ELR (cell line): ENCODE measurements around the gene RAI14.

Source experiments
- DNase-seq: peaks from one replicate; pipeline ENCODE4 v3.0.0-alpha.2; 2015; ENCODE audit warnings: low read depth

Gene RAI14

DNA sequence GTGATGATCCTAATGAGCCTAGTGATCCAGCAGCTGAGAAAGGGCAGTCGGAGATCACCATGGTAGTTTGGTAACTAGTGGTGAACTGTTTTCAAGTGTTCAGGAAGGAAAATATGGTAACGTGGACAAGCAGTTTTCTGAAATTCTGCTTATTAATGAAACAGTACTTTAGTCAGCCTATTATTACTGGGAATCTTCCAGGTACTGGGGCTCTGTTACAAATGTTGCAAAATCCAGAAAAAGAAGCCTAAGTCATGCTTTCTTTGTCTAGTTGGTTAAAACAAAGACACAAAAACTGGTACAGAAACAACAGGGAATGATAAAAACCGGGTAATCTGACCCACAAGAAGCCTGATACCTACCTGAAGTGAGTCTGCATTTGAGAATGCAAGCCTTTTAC, 201.0 kb downstream of the RAI14 start:
- no peak for DNase-seq

GRCh38 chr5:34857894-34858293, 201.8 kb downstream of the RAI14 start:
- no peak for DNase-seq

DNA sequence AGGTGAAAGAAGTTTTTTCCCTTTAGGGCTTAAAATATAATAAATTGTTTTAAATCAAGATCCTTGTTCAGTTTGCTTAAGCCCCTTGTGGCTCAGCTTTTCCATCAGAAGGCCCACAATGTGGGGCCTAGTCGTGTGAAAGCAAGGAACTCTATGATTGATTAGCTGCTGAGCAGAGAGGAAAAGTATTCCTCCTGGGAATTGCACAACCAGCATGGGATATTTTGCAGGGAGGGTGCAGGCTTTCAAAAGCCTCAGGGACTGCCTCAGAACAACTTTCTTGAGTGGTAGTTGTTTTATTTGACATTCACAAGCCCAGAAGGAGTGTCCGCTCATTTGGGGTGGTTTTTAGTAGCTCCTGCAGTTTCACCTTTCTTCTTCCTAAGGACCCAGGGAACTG, 202.7 kb downstream of the RAI14 start:
- DNase-seq: no peak

GRCh38 chr5:34859253-34859652, 203.1 kb downstream of the RAI14 start:
- no peak for DNase-seq

DNA sequence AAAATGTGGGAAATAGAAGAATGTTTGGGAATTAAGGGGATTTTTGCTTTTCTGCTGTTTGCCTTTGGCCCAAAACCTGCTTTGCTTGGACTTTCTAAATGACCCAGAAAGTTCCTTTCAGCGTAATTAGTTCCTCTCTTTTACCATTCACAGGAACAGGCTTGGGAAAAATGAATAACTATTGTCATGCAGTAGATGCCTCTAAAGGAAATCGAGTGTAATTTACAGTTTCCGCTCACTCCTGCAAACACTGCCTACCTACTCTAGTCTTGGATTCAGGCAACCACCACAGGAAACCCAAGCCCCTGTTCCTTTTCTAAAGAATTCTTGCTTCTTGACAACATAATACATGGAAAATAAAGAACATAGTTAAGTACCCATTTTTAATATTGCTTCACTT, 207.8 kb downstream of the RAI14 start:
- DNase-seq: no peak

GRCh38 chr5:34865091-34865490, 209.0 kb downstream of the RAI14 start:
- no peak for DNase-seq

GRCh38 chr5:34866989-34867471, 210.9 kb downstream of the RAI14 start:
- DNase-seq: no peak

GRCh38 chr5:34867660-34868059, 211.5 kb downstream of the RAI14 start:
- DNase-seq: no peak

- no peak for DNase-seq
Observed at GRCh38 chr5:34868791-34869190, 212.7 kb downstream of the RAI14 start.

- DNase-seq: no peak
Observed at GRCh38 chr5:34869256-34869655, 213.1 kb downstream of the RAI14 start.

DNA sequence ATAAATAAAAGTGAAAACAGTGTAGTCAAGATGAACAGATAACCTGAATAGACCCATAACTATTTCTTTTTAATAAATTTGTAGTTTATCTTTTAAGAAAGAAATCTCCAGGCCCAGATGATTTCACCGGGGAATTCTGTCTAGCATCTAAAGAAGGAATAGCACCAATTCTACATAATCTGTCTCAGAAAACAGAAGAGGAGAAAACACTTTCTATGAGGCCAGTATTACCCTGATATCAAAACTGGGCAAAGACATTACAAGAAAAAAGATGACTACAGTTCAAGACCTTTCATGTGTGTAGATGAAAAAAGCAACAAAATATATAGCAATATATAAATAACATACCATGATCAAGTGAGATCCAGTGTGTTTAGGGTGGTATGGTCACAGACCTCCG, 214.3 kb downstream of the RAI14 start:
- no peak for DNase-seq

DNA sequence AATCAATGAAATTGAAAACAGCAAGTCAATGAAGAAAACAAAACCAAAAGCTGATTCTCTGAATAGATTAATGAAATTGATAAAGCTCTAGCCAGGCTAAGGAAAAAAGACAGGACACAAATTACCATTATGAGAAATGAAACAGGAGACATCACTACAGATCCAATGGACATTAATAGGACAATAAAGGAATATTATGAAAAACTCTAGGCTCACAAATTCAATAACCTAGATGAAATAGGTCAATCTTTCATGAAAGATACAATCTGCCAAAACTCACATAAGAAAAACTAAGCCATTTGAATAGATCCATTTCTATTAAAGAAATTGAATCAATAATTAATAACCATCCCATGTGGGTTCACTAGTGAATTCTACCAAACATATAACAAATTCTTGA, 220.1 kb downstream of the RAI14 start:
- no peak for DNase-seq

DNA sequence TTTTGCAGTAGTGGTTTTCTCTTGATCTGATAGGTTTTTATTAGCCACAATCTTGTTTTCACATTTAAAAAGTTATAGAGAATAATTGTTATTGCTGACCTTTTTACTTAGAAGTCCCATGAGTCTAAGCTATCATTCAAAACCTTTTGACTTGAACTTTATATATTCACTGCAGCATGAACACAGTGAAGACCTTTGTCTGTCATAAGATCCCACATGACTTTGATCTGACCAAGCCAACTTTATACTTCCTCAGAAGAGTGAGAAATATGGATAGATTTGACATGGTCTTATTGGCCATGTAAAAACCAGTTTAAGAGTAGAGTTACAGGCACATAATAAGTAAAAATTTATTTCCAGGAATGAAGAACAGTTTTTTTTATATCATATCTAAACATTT, 225.1 kb downstream of the RAI14 start:
- no peak for DNase-seq
